Right lobe of liver (tissue), 6 donors: ENCODE results near the gene COQ9. TPM values are rescaled to one million over a fixed set of nuclear protein-coding genes. Genes with fewer than 3 reads are reported as not detected.

Experiments used
- ATAC-seq, 4 donors: fragments of 200-7000 bp; cut with Tn5 transposase; one replicate each; pipeline ENCODE4 v1.9.1; 2020; ENCODE audit warnings: mild to moderate bottlenecking in 4 of 4, moderate library complexity in 4 of 4
- DNase-seq, 3 donors: peaks; one replicate each; pipeline ENCODE4 v3.0.0-alpha.2; 2020
- H3K27ac ChIP-seq, 3 donors: fragments of 200-600 bp; one replicate each; pipeline ENCODE4 v1.8.0; 2022
- H3K27me3 ChIP-seq, 2 donors: fragments of 200-600 bp; one replicate each; pipeline ENCODE4 v1.8.0; 2022
- H3K36me3 ChIP-seq, 4 donors: fragments of 200-600 bp; sonication (generic) in 1 of 4; one replicate each; pipeline versions ENCODE4 v1.5.1 to v1.8.0; 2017 to 2022; ENCODE audit warnings: control low read depth in 1 of 4
- H3K4me1 ChIP-seq, 4 donors: fragments of 200-600 bp; sonication (generic) in 1 of 4; one replicate each; pipeline versions ENCODE4 v1.5.1 to v1.8.0; 2017 to 2022; ENCODE audit warnings: control low read depth in 1 of 4
- H3K4me3 ChIP-seq, 3 donors: fragments of 200-600 bp; one replicate each; pipeline ENCODE4 v1.8.0; 2022
- H3K9me3 ChIP-seq, 4 donors: fragments of 200-600 bp; sonication (generic) in 1 of 4; one replicate each; pipeline versions ENCODE4 v1.5.1 to v1.8.0; 2017 to 2022; ENCODE audit warnings: control low read depth in 1 of 4
- POLR2A ChIP-seq: fragments of 450-650 bp; IDR thresholded peaks from one replicate; pipeline ENCODE4 v1.6.1; 2017; ENCODE audit warnings: antibody characterized with exemption, mild to moderate bottlenecking
- WGBS: methylation state at CpG from one replicate; pipeline ENCODE4 v1.1.6; 2018; ENCODE audit warnings: low coverage, low lambda C conversion rate; ENCODE audit not compliant: insufficient coverage; ENCODE audit errors: missing lambda C conversion rate; 5-methylcytosine and 5-hydroxymethylcytosine counted together
- intact Hi-C, 2 donors: fragments of 100-400 bp; cut with DNase I; formaldehyde crosslinking; loops; one replicate each; pipeline versions ENCODE4 v1.11.2 to v1.14.1; 2022
- total RNA-seq, 6 experiments: library from RNA; depleted of rRNA in 2 of 6; stranded (reverse); fragments of >200 nt in 2 of 6; fragmentation: NEBNext Ultra II Directional in 3 of 6; extraction: Animal tissue kit (Norgen Biotek cat#: 25700) in 3 of 6; gene quantifications; one replicate each; pipeline versions ENCODE4 v1.1.0 to v1.2.4, GENCODE V29; 2016 to 2023
- TF ChIP-seq, protein P1 (sequence below), 4 donors: fragments of 200-600 bp in 3 of 4; fragments of 450-650 bp in 1 of 4; IDR thresholded peaks; one replicate each; pipeline versions ENCODE4 v1.5.1 to v1.8.0; 2016 to 2022; ENCODE audit warnings: antibody characterized with exemption in 4 of 4, mild to moderate bottlenecking in 2 of 4
- donor health status: DM: no; HTN: yes; CAD: no.
- donor health status: DM: no; HTN: no; CAD: no.
- donor health status: DM: no; HTN: no; CAD: no.
- donor health status: DM: no; HTN: yes; CAD: no.
- donor health status: DM: no; HTN: yes; CAD: no.

Gene COQ9
- total RNA-seq, 6 experiments from 2014 or later: 43.2 to 81.4 (median 55.3) TPM

DNA sequence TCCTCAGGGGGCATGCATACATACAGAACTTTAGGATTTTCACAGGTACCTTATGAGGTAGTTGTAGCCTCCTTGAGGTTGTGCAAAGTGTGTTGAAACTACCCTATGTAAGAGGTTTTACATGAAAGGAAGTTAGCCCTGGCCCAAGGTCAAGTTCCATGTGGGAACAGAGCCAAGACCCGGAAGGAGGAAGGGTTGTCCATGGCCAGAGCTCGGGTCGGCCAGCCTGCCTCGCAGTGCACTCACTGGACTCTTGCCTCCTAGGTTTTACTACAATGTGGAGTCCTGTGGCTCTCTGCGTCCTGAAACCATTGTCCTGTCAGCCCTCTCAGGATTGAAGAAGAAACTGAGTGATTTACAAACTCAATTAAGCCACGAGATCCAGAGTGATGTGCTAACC, 23.4 kb downstream of the COQ9 start:
- Histone ChIP-seq H3K9me3 (no peaks in the 10 kb centered on the region), H3K4me1 (peaks cover 0 to 38% (median 21%) of the 10 kb centered on the region in 4 donors), H3K4me3 (no peak overlapping the region), H3K36me3 (peaks cover 0 to 61% (median 35%) of the 10 kb centered on the region in 4 donors), H3K27ac (peak overlapping the region; percentile 48 to 84 (median 53)), H3K27me3 (no peaks in the 10 kb centered on the region)
- peak in 1 of 3 donors; percentile 81 for DNase-seq
- TF ChIP-seq, protein P1, sequence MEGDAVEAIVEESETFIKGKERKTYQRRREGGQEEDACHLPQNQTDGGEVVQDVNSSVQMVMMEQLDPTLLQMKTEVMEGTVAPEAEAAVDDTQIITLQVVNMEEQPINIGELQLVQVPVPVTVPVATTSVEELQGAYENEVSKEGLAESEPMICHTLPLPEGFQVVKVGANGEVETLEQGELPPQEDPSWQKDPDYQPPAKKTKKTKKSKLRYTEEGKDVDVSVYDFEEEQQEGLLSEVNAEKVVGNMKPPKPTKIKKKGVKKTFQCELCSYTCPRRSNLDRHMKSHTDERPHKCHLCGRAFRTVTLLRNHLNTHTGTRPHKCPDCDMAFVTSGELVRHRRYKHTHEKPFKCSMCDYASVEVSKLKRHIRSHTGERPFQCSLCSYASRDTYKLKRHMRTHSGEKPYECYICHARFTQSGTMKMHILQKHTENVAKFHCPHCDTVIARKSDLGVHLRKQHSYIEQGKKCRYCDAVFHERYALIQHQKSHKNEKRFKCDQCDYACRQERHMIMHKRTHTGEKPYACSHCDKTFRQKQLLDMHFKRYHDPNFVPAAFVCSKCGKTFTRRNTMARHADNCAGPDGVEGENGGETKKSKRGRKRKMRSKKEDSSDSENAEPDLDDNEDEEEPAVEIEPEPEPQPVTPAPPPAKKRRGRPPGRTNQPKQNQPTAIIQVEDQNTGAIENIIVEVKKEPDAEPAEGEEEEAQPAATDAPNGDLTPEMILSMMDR (IDR thresholded peaks at IDR 0.05): no peak
- no peak for TF ChIP-seq POLR2A
- ATAC-seq: peak; percentile 31 to 48 (median 46)
- intact Hi-C loops: no loop called here
- 25% methylated on average over 5 of the region's 6 CpGs for WGBS

GRCh38 chr16:57471209-57471608, 23.9 kb downstream of the COQ9 start:
- Histone ChIP-seq H3K27me3 (no peaks in the 10 kb centered on the region), H3K4me3 (no peak overlapping the region), H3K27ac (peak overlapping the region; percentile 48 to 84 (median 53)), H3K36me3 (peaks cover 0 to 56% (median 33%) of the 10 kb centered on the region in 4 donors), H3K9me3 (no peaks in the 10 kb centered on the region), H3K4me1 (peaks cover 0 to 38% (median 21%) of the 10 kb centered on the region in 4 donors)
- 50% methylated on average over 1 of the region's 1 CpG for WGBS
- no peak for TF ChIP-seq POLR2A
- TF ChIP-seq, protein P1 (IDR thresholded peaks at IDR 0.05): no peak
- DNase-seq (no peak), ATAC-seq (peak; percentile 24 to 59 (median 43))
- intact Hi-C loops: no loop called here

DNA sequence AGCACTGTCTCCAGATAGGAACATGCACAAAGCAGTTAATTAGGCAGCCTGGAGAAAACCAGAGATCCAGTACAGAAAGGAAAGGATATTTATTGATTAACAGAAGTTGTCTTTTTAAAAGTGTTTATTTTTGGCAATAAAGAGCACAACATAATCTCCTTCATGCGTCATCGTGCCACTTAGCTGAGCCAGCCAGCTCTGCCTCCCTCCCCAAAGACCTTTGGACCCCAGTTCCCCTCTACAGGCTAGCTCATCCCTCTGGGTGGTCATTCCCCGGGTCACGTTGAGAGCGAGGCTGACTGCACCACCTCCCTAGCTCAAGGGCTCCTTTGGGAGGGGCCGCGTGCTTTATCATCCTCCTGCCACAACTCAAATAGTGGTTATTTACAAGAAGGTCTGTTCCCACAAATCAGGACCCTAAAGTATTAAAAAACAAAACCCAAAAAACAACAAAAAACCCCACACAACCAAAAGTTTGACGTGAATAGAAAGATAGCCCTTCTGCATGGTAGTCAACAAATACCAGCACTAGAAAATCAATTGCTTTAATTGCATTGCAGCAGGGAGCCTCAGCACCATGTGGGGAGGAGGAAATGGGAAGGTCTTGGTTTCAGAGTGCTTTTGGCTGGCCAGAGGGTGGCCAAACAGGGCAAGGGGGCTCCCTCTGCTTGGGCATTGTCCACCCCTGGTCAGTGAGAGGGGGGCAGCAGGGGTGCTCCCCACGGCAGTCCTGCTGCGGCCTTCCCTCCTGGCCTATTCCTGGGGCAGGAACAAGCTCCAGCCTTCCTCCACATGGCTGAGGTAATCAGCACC, 24.8 kb downstream of the COQ9 start:
- H3K36me3 ChIP-seq: peaks cover 0 to 53% (median 32%) of the 10 kb centered on the region in 4 donors
- peaks cover 0 to 47% (median 21%) of the 10 kb centered on the region in 4 donors for H3K4me1 ChIP-seq
- no peaks in the 10 kb centered on the region for H3K9me3 ChIP-seq
- no peak for TF ChIP-seq POLR2A
- TF ChIP-seq, protein P1 (IDR thresholded peaks at IDR 0.05): no peak
- DNase-seq: peak; percentile 84 to 89 (median 89)
- peak overlapping the region; percentile 48 to 84 (median 53) for H3K27ac ChIP-seq
- H3K4me3 ChIP-seq: no peak overlapping the region
- intact Hi-C loops: no loop called here
- H3K27me3 ChIP-seq: no peaks in the 10 kb centered on the region
- ATAC-seq: peak; percentile 83 to 90 (median 85)
- 12% methylated on average over 8 of the region's 10 CpGs for WGBS

DNA sequence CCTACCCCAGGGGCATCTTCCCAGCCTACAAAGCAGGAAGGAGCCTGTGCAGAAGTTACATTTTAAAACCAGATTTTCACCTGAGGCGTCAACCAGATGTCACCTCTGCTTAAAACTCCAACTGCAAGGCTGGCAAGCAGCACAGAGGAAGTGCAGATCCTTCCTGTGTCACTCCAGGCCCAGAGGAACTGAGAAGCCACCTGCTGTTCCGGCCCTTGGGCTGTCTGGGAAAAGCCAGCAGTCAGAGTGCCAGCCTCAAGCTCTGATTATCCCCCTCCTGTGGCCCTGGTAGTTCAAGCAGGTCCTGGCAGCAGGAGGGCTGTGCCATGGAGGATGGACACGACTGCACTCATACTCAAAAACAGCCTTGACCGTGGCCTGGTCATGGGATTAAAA, 25.4 kb downstream of the COQ9 start:
- peak in 2 of 4 donors; percentile 1 to 2 for ATAC-seq
- intact Hi-C loops: no loop called here
- H3K4me1 ChIP-seq: peaks cover 0 to 53% (median 21%) of the 10 kb centered on the region in 4 donors

More for the DNA sequence above, 25.4 kb downstream of the COQ9 start:
- 31% methylated on average over 2 of the region's 4 CpGs for WGBS
- Histone ChIP-seq H3K4me3 (no peak overlapping the region), H3K36me3 (peaks cover 0 to 52% (median 30%) of the 10 kb centered on the region in 4 donors), H3K27me3 (no peaks in the 10 kb centered on the region), H3K9me3 (no peaks in the 10 kb centered on the region), H3K27ac (peak overlapping the region; percentile 48 to 84 (median 53))
- DNase-seq: no peak
- no peak for TF ChIP-seq POLR2A
- TF ChIP-seq, protein P1 (IDR thresholded peaks at IDR 0.05): no peak
